Vagina (tissue), 2 donors: ENCODE results near the gene CTNNB1. TPM values are rescaled to one million over a fixed set of nuclear protein-coding genes. Genes with fewer than 3 reads are reported as not detected.

ENCODE experiments used
- DNase-seq, 2 donors: peaks; one replicate each; pipeline ENCODE4 v3.0.0-alpha.2; 2017; ENCODE audit errors: extremely low spot score in 2 of 2
- H3K27ac ChIP-seq: fragments of 200-600 bp; sonication (generic); one replicate; pipeline ENCODE4 v1.5.1; 2019
- H3K27me3 ChIP-seq: fragments of 200-600 bp; sonication (generic); one replicate; pipeline ENCODE4 v1.5.1; 2019
- H3K36me3 ChIP-seq, 2 donors: fragments of 200-600 bp; sonication (generic); one replicate each; pipeline ENCODE4 v1.5.1; 2017 to 2019
- H3K4me1 ChIP-seq: fragments of 200-600 bp; sonication (generic); one replicate; pipeline ENCODE4 v1.5.1; 2019
- H3K4me3 ChIP-seq, 2 donors: fragments of 200-600 bp; sonication (generic); 1 replicate in 1 of 2; 2 replicates in 1 of 2; pipeline ENCODE4 v1.5.1; 2016 to 2019
- H3K9me3 ChIP-seq: fragments of 200-600 bp; sonication (generic); one replicate; pipeline ENCODE4 v1.5.1; 2019
- CTCF ChIP-seq, 3 experiments: fragments of 450-650 bp in 2 of 3; fragments of 200-600 bp in 1 of 3; sonication (generic) in 1 of 3; IDR thresholded peaks; one replicate each; pipeline ENCODE4 v1.5.1; 2017 to 2019; ENCODE audit warnings: antibody characterized with exemption in 3 of 3, mild to moderate bottlenecking in 2 of 3, moderate library complexity in 2 of 3
- POLR2A ChIP-seq, 2 donors: fragments of 450-650 bp; IDR thresholded peaks; one replicate each; pipeline ENCODE4 v1.6.1; 2017; ENCODE audit warnings: antibody characterized with exemption in 2 of 2, mild to moderate bottlenecking in 2 of 2, moderate library complexity in 2 of 2
- POLR2AphosphoS5 ChIP-seq, 2 donors: sonication (generic); formaldehyde crosslinking; IDR thresholded peaks; one replicate each; pipeline ENCODE4 v1.9.0; 2017; ENCODE audit warnings: antibody characterized with exemption in 2 of 2, mild to moderate bottlenecking in 2 of 2, low read depth in 1 of 2; ENCODE audit not compliant: insufficient read depth in 1 of 2
- intact Hi-C: fragments of 100-400 bp; cut with DNase I; formaldehyde crosslinking; loops from one replicate; pipeline ENCODE4 v1.15.1; 2023
- total RNA-seq: library from RNA; depleted of rRNA; stranded (reverse); fragments of >200 nt; gene quantifications from one replicate; pipeline ENCODE4 v1.2.3, GENCODE V29; 2016

CTNNB1 gene
- total RNA-seq, 1 donor from 2014 or later = 505 TPM

GRCh38 chr3:41265011-41265545, 65.8 kb downstream of the CTNNB1 start:
- no peaks in the 10 kb centered on the region for H3K9me3 ChIP-seq
- H3K4me1 ChIP-seq = peaks cover 2% of the 10 kb centered on the region
- no peak overlapping the region for H3K4me3 ChIP-seq
- no peak for DNase-seq
- no peaks in the 10 kb centered on the region for H3K36me3 ChIP-seq
- TF ChIP-seq POLR2A (IDR thresholded peaks at IDR 0.05) = no peak
- TF ChIP-seq POLR2AphosphoS5 (IDR thresholded peaks at IDR 0.05; ENCODE audit: insufficient read depth in 1 of 2, low read depth in 1 of 2) = no peak
- no peak for TF ChIP-seq CTCF (IDR thresholded peaks at IDR 0.05)
- H3K27me3 ChIP-seq = no peaks in the 10 kb centered on the region
- no peak overlapping the region for H3K27ac ChIP-seq
- intact Hi-C loops = no loop called here

GRCh38 chr3:41265823-41266273, 66.5 kb downstream of the CTNNB1 start:
- Histone ChIP-seq H3K4me3 (no peak overlapping the region), H3K9me3 (no peaks in the 10 kb centered on the region), H3K36me3 (no peaks in the 10 kb centered on the region), H3K4me1 (no peaks in the 10 kb centered on the region), H3K27me3 (no peaks in the 10 kb centered on the region), H3K27ac (no peak overlapping the region)
- DNase-seq = no peak
- no peak for TF ChIP-seq POLR2A (IDR thresholded peaks at IDR 0.05)
- no peak for TF ChIP-seq CTCF (IDR thresholded peaks at IDR 0.05)
- TF ChIP-seq POLR2AphosphoS5 (IDR thresholded peaks at IDR 0.05; ENCODE audit: insufficient read depth in 1 of 2, low read depth in 1 of 2) = no peak
- intact Hi-C loops = no loop called here

GRCh38 chr3:41267975-41268640, 68.8 kb downstream of the CTNNB1 start:
- Histone ChIP-seq H3K4me1 (no peaks in the 10 kb centered on the region), H3K36me3 (no peaks in the 10 kb centered on the region), H3K27me3 (no peaks in the 10 kb centered on the region), H3K9me3 (no peaks in the 10 kb centered on the region), H3K4me3 (no peak overlapping the region), H3K27ac (no peak overlapping the region)
- TF ChIP-seq POLR2A (IDR thresholded peaks at IDR 0.05) (no peak), POLR2AphosphoS5 (IDR thresholded peaks at IDR 0.05; ENCODE audit: insufficient read depth in 1 of 2, low read depth in 1 of 2) (peak in 1 of 2 donors; percentile 27)
- DNase-seq = no peak
- intact Hi-C loops = no loop called here

- Histone ChIP-seq H3K36me3 (no peaks in the 10 kb centered on the region), H3K4me1 (no peaks in the 10 kb centered on the region), H3K9me3 (no peaks in the 10 kb centered on the region), H3K27me3 (no peaks in the 10 kb centered on the region), H3K27ac (no peak overlapping the region), H3K4me3 (no peak overlapping the region)
- TF ChIP-seq POLR2A (IDR thresholded peaks at IDR 0.05) (no peak), POLR2AphosphoS5 (IDR thresholded peaks at IDR 0.05; ENCODE audit: insufficient read depth in 1 of 2, low read depth in 1 of 2) (no peak), CTCF (IDR thresholded peaks at IDR 0.05) (no peak)
- DNase-seq = no peak
- intact Hi-C loops = no loop called here
Observed at GRCh38 chr3:41272667-41273066, 73.4 kb downstream of the CTNNB1 start.

GRCh38 chr3:41274944-41275668, 75.8 kb downstream of the CTNNB1 start:
- TF ChIP-seq POLR2A (IDR thresholded peaks at IDR 0.05) = no peak
- no peak for TF ChIP-seq CTCF (IDR thresholded peaks at IDR 0.05)
- no peak for TF ChIP-seq POLR2AphosphoS5 (IDR thresholded peaks at IDR 0.05; ENCODE audit: insufficient read depth in 1 of 2, low read depth in 1 of 2)

More at GRCh38 chr3:41274944-41275668, 75.8 kb downstream of the CTNNB1 start:
- Histone ChIP-seq H3K4me1 (no peaks in the 10 kb centered on the region), H3K36me3 (no peaks in the 10 kb centered on the region), H3K27me3 (no peaks in the 10 kb centered on the region), H3K4me3 (no peak overlapping the region), H3K27ac (no peak overlapping the region), H3K9me3 (no peaks in the 10 kb centered on the region)
- no peak for DNase-seq
- intact Hi-C loops = no loop called here
